HCT116 (cell line): ENCODE results near the gene CDH13.

Experiments used
- CEBPB ChIP-seq: IDR thresholded peaks from 2 replicates; pipeline ENCODE4 v1.6.1; 2012; ENCODE audit warnings: low read depth
- CTCF ChIP-seq, 3 experiments: fragments of 200-600 bp in 1 of 3; sonication (generic) in 1 of 3; IDR thresholded peaks in 2 of 3; conservative IDR thresholded peaks in 1 of 3; 2 replicates each; pipeline ENCODE4 v1.5.1; 2012 to 2017; ENCODE audit warnings: low read depth in 2 of 3, low read length in 2 of 3, antibody characterized with exemption in 1 of 3, borderline replicate concordance in 1 of 3, control low read depth in 1 of 3, mild to moderate bottlenecking in 1 of 3, mixed read lengths in 1 of 3, mixed run types in 1 of 3, moderate library complexity in 1 of 3; ENCODE audit not compliant: insufficient read depth in 1 of 3
- EZH2phosphoT487 ChIP-seq: fragments of 200-600 bp; IDR thresholded peaks from 2 replicates; pipeline ENCODE4 v1.6.1; 2018; ENCODE audit warnings: antibody characterized with exemption, borderline replicate concordance
- FOSL1 ChIP-seq: IDR thresholded peaks from 2 replicates; pipeline ENCODE4 v1.6.1; 2012; ENCODE audit warnings: low read depth
- JUND ChIP-seq: IDR thresholded peaks from 2 replicates; pipeline ENCODE4 v1.6.1; 2012
- POLR2A ChIP-seq: IDR thresholded peaks from 2 replicates; pipeline ENCODE4 v1.7.0; 2011; ENCODE audit warnings: borderline replicate concordance; ENCODE audit not compliant: insufficient read depth, insufficient read length; ENCODE audit errors: extremely low read depth

- TF ChIP-seq CTCF (IDR thresholded peaks at IDR 0.05 in 2 of 3, conservative IDR thresholded peaks at IDR 0.05 in 1 of 3; ENCODE audit: borderline replicate concordance in 1 of 3, insufficient read depth in 1 of 3, low read depth in 2 of 3, low read length in 2 of 3), result peak; percentile 28 to 75 (median 72); a peak in 5 of 6 replicates
- TF ChIP-seq JUND, result no peak
- no peak for TF ChIP-seq POLR2A
- no peak for TF ChIP-seq EZH2phosphoT487
- no peak for TF ChIP-seq CEBPB
- no peak for TF ChIP-seq FOSL1
Measured at GRCh38 chr16:83356266-83356665, 729.5 kb downstream of the CDH13 start.
